GM19239 (cell line): ENCODE results near the gene CALML5.

Experiments
- DNase-seq: peaks from one replicate; pipeline ENCODE4 v3.0.0; 2011; ENCODE audit warnings: low spot score; ENCODE audit not compliant: insufficient read length
- FAIRE-seq: peaks from 2 replicates; lab custom pipeline; 2011; peaks lifted over from hg19 to GRCh38; lab: Jason Lieb, UNC

The CALML5 gene, protein sequence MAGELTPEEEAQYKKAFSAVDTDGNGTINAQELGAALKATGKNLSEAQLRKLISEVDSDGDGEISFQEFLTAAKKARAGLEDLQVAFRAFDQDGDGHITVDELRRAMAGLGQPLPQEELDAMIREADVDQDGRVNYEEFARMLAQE

DNA sequence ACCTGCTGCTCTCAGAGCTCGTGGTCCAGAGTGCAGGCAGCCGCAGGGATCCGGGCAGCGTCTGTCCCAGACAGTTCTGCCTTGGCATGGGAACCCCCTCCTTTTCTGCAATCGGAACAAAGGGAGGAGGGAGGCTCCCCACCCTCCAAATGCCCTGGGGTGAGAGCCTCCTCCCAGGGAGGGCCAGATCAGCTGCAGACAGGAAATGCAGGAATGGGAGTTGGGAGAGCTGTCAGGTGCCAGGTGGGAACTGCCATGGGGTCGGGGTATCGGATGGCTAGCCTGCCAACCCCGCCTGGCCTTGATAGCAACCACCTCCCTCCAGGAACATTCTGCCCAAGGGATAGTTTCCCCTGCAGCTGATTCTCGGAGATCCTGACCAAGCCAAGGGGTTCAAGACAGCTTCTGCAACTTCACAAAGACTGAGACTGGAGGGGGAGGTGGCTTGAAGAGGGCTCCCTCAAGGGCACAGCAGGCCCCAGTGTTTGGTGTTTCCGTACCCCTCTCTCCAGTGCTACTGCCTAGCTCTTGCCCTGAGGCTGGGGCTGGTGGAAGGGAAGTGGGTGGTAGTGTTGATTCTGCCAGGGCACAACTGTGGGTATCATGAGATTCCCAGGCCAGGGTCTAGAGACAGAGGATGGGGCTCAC is at the start of gene CALML5:
Gene CALML5, minus strand, starts transcription at position 78 of the 648 bp plus-strand sequence. CDS start 132 bp downstream, outside the sequence.
- DNase-seq (no peak), FAIRE-seq (no peak)

DNA sequence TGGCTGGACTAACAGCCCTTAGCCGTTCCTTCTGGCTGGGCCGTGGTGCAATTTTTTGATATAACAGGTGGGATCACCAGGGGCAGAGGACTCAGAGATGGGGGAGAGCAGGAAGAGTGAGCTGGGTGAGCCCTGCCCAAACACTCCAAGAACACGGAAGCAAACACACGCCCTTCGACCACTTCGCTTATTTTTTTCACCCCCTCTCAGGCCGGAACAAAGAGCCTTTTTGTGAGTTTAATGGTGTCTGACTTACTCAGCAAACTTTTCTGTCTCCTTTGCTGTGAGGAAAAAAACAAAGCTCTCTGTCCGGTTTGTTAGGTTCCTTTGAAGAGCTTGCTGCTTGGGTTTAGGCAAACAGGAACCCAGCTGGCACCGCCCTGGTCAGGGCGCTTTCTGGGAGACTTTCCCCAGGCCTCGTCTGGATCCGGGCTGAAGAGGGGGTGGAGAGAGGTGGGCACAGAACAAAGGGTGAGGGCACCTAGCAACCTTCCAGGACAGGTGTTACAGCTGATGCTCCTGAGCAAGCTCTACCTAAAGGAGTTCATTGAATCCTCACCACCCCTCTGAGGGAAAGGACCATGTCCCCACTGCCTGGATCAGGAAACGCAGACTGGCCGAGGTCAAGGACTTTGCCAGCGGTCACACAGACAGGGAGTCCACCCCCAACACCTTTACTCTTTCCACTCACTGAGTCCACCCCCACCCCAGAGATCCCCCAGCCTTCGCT is 48.7 kb upstream of the CALML5 start:
- no peak for FAIRE-seq
- DNase-seq, result no peak

DNA sequence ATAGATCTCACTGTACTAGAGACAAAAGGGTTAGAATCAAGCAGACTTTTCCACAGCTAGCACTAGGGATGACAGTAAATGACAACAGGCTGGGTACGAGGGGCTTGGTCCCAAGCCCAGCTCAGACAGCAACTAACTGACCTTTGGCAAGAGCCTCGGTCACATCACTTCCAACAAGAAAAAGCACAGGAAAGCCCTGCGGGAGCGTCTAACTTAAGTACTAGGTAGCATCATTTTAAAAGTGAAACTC is 48.2 kb upstream of the CALML5 start:
- FAIRE-seq (no peak), DNase-seq (no peak)

DNA sequence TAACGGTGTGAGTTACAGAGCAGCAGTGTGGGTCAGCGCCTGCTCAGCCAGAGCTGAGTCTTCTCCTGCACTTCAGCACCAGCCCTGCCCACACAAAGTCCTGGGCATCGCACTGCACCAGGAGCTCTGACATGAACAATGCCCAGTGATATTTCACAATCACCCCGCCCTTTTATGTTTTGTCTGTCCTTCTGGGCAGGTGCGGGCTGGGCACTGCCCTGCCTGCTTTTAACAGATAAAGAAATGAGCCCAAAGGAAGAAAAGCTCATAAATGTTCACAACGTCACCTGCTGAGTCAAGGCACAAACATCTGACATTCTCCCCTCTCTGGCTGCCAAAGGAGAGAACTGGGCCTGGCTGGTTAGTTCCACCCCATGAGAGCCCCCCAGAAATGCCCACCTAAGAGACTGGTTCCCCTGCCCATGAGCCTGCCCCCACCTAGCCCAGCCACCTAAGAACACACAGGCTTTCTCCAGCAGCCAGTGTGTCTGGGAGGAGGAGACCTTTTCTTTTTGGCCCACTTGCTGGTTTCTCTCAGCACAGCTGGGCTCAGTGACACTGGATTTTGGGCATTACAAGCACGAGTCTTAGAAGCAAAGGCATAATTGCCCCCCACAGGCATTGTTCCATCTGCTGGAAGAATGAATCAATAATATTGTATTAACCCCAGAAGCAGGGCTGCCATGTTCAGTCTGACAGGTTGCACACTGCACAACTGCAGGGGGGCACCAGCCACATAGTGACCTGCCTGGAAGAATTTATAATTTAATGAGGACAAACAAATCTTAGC is 47.7 kb upstream of the CALML5 start:
- FAIRE-seq (no peak), DNase-seq (no peak)

DNA sequence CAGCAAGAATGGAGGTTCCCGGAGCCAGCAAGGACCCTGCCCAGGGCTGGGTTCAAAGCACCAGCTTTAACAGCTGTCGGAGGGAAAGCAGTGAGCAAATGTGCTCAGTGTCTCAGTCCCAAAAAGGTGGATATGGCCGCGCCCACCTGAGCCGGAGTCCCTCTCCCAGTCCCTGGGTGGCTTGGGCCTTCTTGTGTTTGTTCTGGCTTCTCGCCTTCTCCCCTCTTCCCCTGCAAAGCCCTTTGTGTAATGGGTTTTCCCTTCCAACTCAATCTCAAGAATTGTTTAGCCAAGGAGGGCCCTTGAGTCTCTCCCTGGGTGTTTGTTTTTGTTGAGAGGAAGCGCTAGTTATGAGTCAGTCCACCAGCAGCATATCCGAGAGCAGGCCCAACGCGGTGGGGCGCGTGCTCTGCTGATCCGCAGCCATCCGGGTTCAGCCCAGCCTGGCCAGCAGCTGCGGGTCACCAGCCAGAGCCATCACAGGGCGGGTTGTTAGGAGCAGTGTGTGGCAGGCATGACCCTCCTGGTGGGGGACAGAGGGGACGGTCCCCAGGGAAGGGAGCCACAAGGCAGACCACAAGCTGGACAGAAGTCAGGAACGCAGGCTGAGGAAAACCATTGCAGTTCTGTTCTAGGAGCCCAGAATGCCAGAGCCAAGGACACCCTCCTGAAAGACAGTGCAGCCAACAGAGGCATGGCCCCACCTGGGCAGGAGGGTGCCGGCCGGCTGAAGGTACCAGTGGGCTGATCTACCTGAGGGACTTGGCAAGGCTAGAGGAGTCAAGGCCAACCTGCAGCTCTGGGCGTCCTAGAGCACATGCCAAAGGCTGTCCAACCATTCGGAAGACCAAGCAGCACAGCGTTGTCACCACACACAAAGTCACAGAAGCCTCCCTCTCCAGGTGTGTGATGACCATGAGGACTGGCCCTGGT is 46.7 kb upstream of the CALML5 start:
- FAIRE-seq (no peak), DNase-seq (no peak)

DNA sequence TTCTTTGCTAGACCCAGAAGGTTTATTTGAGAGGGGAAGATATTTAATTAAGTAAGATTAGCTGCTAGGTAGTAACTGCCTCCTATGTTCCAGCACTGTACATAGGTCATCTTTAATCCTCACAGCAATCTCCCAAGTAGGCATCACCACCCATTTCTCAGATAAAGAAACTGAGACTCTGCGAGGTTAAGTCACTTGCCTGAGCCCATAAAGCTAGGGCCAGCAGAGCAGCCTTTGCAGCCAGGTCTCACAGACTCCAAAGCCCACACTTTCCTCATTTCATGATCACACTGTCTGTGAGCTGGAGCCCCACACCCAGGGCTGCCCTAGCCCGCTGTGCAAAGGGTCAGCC is 46.0 kb upstream of the CALML5 start:
- FAIRE-seq (no peak), DNase-seq (no peak)

DNA sequence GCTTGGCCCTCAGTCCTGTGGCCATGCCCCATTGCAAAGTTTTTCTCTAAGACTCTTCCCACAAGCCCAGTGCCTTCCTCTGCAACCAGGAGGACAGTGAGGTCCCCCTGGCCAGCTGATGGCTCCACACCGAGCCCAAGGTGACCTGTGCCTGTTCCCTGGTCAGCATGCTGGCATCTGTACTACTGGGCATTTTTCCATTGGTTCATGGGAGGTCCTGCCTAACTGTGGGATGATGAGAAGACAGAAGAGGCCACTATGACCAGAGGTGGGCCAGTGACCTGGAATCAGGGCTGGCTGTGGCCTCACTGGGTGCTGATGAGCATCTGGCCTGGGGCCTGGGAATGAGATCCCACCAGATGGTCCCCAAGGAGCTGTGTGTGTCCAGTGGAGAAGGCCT is 45.6 kb upstream of the CALML5 start:
- no peak for FAIRE-seq
- no peak for DNase-seq

DNA sequence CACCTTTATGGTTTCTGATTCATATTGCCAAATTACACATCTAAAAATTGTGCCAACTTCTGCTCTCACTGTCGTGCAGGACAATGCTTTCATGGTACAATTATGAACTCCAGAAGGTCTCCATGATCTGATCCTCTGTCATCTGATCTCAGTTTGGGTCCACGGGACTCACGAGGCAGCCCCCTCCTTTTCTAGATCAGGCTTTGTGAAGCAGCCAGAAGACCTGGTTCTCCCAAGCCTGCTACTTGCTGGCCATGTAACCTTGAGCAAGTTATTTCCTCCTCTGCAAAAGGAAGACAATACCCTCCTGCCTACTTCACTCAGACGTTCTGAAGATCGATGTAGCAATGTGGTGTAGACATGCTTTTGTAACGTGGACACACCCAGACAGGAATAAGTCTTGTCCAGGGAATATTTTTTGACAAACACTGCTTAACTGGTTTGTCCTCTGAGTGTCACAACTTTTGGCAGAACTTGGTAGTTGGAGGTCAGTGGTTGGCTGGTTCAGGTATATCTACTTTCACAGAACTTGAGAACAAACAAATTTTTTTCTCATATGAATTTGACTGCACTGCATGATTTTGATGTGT is 44.9 kb upstream of the CALML5 start:
- FAIRE-seq (no peak), DNase-seq (no peak)

DNA sequence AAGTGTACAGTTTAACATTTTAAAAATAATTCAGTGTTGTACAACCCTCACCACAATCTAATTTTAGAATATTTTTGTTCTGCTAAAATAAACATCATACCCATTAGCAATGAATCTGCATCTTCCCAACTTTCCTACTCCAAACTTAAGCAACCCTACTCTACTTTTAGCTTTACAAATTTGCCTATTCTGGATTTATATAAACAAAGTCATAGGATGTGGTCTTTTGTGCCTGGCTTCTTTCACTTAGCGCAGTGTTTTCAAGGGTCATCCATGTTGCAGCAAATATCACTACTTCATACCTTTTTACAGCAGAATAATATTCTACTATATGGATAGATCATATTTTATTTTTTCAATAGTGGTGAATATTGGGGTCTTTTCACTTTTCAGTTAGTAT is 44.3 kb upstream of the CALML5 start:
- no peak for DNase-seq
- no peak for FAIRE-seq

DNA sequence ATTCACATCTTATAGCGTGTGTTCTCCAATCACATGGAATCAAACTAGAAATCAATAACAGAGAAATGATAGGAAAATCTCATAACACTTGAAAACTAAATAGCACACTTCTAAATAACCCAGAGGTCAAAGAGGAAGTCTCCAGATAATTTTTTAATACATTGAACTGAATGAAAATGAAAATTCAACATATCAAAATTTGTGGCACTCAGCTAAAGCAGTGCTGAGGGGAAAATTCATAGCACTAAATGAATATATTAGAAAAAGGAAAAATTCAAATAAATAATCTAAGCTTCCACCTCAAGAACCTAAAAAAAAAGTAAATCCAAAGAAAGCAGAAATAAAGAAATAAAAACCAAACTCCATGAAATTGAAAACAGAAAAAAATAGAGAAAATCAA is 42.7 kb upstream of the CALML5 start:
- no peak for FAIRE-seq
- no peak for DNase-seq

DNA sequence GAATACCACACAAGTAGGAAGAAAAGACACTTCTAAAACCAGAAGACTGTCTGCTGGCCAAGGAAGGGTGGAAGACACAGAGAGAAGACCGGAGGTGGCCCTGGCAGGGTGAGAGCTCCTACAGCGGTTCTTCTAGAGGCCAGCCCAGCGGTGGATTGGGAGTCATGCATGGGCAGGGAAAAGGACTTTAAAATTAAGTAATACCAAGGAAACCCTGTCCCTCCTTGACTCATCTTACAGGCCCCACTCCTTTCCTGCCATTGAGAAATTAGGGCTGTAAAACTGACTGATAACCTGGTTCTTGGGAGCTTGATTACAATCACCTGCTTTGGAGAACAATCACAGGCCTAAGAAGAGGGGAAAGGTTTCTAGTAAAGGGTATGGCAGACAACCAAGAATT is 41.5 kb upstream of the CALML5 start:
- FAIRE-seq, result no peak
- DNase-seq, result no peak

DNA sequence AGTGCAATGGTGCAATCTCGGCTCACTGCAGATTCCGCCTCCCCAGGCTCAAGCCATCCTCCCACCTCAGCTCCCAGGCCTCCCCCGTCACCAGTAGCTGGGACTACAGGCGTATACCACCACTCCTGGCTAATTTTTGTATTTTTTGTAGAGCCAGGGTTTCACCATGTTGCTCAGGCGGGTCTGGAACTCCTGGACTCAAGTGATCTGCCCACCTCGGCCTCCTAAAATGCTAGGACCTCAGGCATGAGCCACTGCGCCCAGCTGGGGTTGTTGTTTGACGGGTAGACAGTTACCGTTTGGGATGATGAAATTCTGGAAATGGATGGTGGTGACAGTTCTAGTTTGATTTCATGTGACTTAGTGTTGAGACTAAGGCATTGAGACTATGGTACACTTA is 40.7 kb upstream of the CALML5 start:
- no peak for FAIRE-seq
- DNase-seq, result no peak

DNA sequence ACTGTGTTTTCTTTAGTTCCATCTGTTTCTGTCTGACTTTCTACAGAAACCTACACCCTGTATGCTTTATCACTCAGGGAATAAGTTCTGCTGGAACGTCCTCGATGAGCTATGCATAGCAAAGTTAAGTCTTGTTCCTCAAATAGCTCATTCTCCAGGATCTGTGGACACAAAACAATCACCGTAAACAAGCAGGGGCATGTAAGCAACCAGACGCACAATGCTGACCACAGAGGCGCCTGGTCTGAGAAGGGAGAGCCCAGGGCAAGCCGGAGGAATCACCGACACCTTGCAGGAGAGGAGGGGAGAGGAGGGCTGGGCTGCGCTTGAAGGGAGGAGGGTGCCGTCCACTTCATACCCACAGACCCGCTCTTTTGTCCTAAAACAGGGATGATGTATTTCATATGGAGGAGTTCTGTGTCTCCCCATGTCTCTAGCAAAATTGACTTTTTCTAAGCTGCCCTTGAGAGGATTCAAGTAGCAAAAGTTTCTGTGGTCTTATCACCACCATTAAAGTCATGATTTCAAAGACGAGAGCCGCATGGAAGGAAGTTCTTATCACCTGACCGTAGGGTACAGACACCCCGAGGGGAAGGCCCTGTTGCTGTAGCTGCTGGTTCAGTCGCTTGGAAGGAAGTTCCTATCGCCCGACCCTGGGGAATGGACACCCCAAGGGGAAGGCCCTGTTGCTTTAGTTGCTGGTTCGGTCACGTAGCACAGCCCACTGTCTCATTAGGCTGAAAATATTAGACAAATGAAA is 39.7 kb upstream of the CALML5 start:
- no peak for FAIRE-seq
- no peak for DNase-seq

DNA sequence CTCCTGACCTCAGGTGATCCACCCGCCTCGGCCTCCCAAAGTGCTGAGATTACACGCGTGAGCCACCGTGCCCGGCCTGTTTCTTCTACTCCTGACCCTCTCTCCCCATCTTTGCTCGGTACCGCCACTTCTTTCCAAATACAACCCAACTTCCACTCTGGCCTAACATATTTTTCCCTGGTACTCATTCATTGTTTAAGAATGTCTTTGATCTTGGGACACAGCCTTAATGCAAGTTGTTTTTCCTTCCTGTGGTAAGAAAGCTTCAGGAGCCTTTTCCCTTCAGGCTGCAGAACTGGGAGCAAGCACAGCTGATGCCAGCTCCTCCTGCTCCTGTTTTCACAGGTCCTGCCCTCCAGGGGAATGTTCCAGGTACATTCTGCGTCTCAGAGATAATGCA is 39.1 kb upstream of the CALML5 start:
- no peak for DNase-seq
- no peak for FAIRE-seq

DNA sequence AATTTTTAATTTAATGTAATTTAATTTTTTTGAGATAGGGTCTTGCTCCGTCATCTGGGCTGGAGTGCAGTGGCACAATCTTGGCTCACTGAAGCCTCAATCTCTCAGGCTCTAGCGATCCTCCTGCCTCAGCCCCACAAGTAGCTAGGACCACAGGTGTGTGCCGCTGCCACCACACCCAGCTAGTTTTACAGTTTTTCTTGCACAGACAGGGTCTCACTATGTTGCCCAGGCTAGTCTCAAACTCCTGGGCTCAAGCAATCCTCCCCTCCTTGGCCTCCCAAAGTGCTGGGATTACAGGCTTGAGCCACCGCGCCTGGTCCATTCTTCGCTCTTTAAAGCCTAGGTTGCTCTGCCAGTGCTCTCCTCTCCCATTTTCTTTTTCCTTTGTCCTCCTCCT is 38.3 kb upstream of the CALML5 start:
- FAIRE-seq (no peak), DNase-seq (no peak)

DNA sequence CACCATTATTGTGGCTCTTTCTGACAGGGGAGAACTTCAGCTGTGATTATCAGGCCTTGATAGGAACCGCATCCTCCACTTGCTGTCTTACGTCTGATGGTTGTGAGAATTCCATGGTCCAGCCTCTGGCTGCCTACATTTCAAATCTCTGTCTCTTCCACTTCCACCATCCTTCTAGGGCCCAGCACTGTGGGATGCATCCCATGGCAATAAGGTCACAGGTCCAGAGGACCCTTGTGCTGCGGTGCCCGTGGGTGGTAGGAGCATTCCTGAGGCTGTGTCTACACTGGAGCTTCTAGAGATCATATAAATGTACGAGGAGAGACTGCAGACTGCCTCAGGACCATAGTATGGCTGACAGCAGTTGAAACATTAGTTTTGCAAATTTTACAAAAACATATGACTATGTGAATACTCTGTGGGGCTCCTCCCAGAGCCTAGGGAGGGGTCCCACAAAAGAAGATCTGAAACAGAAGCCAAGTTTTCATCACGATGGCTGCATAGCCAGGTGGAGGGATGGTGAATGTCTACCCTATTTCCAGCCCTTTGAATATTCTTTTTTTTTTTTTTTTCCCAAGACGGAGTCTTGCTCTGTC is 37.2 kb upstream of the CALML5 start:
- DNase-seq (no peak), FAIRE-seq (no peak)

DNA sequence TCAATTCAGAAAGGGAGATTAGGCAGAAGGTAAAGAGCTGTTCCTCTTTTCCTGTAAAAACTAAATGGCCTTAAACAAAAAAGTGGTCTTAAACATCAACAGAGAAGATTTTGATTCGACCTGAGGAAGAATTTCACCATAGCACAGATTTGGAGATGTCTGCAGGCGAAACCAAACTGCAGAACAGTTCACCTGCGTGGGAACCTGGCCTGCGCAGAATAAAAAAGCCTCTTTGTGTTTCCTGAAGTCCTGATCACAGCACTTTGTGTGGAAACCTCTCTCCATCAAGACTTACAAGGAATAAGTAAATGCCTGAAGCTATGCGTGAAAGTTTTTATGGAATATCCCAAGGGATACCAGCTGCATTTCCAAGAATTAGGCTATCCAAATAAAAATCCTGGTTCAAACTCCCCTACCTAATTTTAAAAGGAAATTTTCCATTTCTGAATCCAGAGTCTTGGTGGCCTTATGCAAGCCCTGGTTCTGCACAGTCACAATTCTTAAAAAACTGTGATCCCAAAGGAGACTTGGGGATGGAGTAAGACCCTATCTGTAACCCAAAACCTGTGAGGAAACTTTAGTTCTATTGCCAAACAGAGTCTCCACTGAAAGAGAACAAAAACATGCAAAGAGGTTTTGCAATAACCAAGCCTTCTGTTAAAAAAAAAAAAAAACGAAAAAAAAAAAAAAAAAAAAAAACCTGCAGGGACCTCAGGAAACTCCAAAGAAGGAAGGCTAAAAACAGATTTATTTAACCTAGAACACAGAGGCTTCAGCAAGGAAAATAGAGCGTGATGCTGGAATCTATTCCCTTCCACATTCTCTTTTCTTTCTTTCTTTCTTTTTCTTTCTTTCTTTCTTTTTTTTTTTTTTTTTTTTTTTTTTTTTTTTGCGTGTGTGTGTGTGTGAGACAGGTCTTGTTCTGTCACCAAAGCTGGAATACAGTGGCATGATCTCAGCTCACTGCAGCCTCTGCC is 35.8 kb upstream of the CALML5 start:
- DNase-seq, result no peak
- FAIRE-seq, result no peak
